ENCODE data around the gene IGF2BP1.

- TF ChIP-seq CTCF (IDR thresholded peaks at IDR 0.05; ENCODE audit: insufficient read depth, low read length, poor library complexity, severe bottlenecking) (no peak), EZH2phosphoT487 (conservative IDR thresholded peaks at IDR 0.05; ENCODE audit: low read length) (no peak)
Measured at GRCh38 chr17:48973806-48974205, 23.4 kb upstream of the IGF2BP1 start.

All from SU-DHL-6 (cell line).